Erythroblast (primary cell): ENCODE measurements around the gene PSORS1C1.
"Not testable (repeated sequence)": the region's sequence is repeated elsewhere in the genome, so short reads cannot be mapped to it uniquely, and the experiment has no call there.

ENCODE experiments used
- DNase-seq, 2 experiments: peaks; one replicate each; lab custom pipeline; 2025; lab: John Stamatoyannopoulos, UW
- GATA1 ChIP-seq: IDR thresholded peaks from 2 replicates; pipeline ENCODE4 v1.6.1; 2011; ENCODE audit warnings: low read depth, mild to moderate bottlenecking, control low read depth, low read length, moderate library complexity
- POLR2A ChIP-seq: IDR thresholded peaks from 2 replicates; pipeline ENCODE4 v1.6.1; 2011; ENCODE audit warnings: mild to moderate bottlenecking, low read length

Gene PSORS1C1

GRCh38 chr6:31179896-31180295 lies 65.3 kb downstream of the PSORS1C1 start:
- DNase-seq, result no peak
- TF ChIP-seq GATA1, result no peak
- no peak for TF ChIP-seq POLR2A

- peak; percentile 23 to 34 for DNase-seq
- TF ChIP-seq GATA1, result no peak
- no peak for TF ChIP-seq POLR2A
Measured at GRCh38 chr6:31180500-31180899, 65.9 kb downstream of the PSORS1C1 start.

- not testable (repeated sequence) for DNase-seq
Measured at GRCh38 chr6:31183287-31183686, 68.7 kb downstream of the PSORS1C1 start.

- not testable (repeated sequence) for DNase-seq
Measured at GRCh38 chr6:31183859-31184258, 69.3 kb downstream of the PSORS1C1 start.

GRCh38 chr6:31185695-31186051 lies 71.1 kb downstream of the PSORS1C1 start:
- DNase-seq, result not testable (repeated sequence)

- TF ChIP-seq POLR2A, result no peak
- no peak for DNase-seq
Measured at GRCh38 chr6:31186052-31186734, 71.6 kb downstream of the PSORS1C1 start.

GRCh38 chr6:31187780-31188194 lies 73.2 kb downstream of the PSORS1C1 start:
- TF ChIP-seq POLR2A (no peak), GATA1 (no peak)
- DNase-seq, result no peak

GRCh38 chr6:31189223-31189622 lies 74.6 kb downstream of the PSORS1C1 start:
- DNase-seq, result not testable (repeated sequence)
